Esophagus muscularis mucosa (tissue), 4 donors: Measurements from ENCODE around the gene EIF3L. TPM values are rescaled to one million over a fixed set of nuclear protein-coding genes. Genes with fewer than 3 reads are reported as not detected.

ENCODE experiments used
- DNase-seq: peaks from one replicate; pipeline ENCODE4 v3.0.0-alpha.2; 2017; ENCODE audit errors: extremely low spot score
- H3K27ac ChIP-seq, 4 donors: fragments of 200-600 bp; sonication (generic); replicated peaks in 1 of 4; 1 replicate in 3 of 4; 2 replicates in 1 of 4; pipeline ENCODE4 v1.5.1; 2016 to 2019; ENCODE audit warnings: mild to moderate bottlenecking in 1 of 4
- H3K27me3 ChIP-seq, 4 donors: fragments of 200-600 bp; sonication (generic); one replicate each; pipeline versions ENCODE4 v1.5.1 to v1.6.0; 2016 to 2019
- H3K36me3 ChIP-seq, 4 donors: fragments of 200-600 bp; sonication (generic); one replicate each; pipeline ENCODE4 v1.5.1; 2016 to 2019
- H3K4me1 ChIP-seq, 4 donors: fragments of 200-600 bp; sonication (generic); one replicate each; pipeline ENCODE4 v1.5.1; 2016 to 2019
- H3K4me3 ChIP-seq, 4 donors: fragments of 200-600 bp; sonication (generic); 1 replicate in 2 of 4; 2 replicates in 2 of 4; pipeline ENCODE4 v1.5.1; 2016 to 2019; ENCODE audit warnings: mild to moderate bottlenecking in 4 of 4, moderate library complexity in 1 of 4
- H3K9me3 ChIP-seq, 4 donors: fragments of 200-600 bp; sonication (generic); 1 replicate in 3 of 4; 2 replicates in 1 of 4; pipeline ENCODE4 v1.5.1; 2016 to 2019
- CTCF ChIP-seq, 3 experiments: fragments of 200-600 bp in 2 of 3; fragments of 450-650 bp in 1 of 3; sonication (generic) in 2 of 3; IDR thresholded peaks; one replicate each; pipeline ENCODE4 v1.5.1; 2017 to 2019; ENCODE audit warnings: antibody characterized with exemption in 3 of 3, mild to moderate bottlenecking in 2 of 3, moderate library complexity in 1 of 3
- EP300 ChIP-seq: sonication (generic); formaldehyde crosslinking; IDR thresholded peaks from one replicate; pipeline ENCODE4 v1.6.1; 2017; ENCODE audit warnings: antibody characterized with exemption
- POLR2A ChIP-seq: fragments of 450-650 bp; IDR thresholded peaks from one replicate; pipeline ENCODE4 v1.6.1; 2017; ENCODE audit warnings: antibody characterized with exemption, moderate library complexity, mild to moderate bottlenecking, low read depth
- POLR2AphosphoS5 ChIP-seq, 2 donors: sonication (generic); formaldehyde crosslinking; IDR thresholded peaks; one replicate each; pipeline ENCODE4 v1.6.1; 2017; ENCODE audit warnings: antibody characterized with exemption in 2 of 2
- WGBS: methylation state at CpG from one replicate; pipeline ENCODE4 v1.1.5; 2018; 5-methylcytosine and 5-hydroxymethylcytosine counted together
- intact Hi-C: fragments of 100-400 bp; cut with DNase I; formaldehyde crosslinking; loops from one replicate; pipeline ENCODE4 v1.15.1; 2023
- total RNA-seq, 4 donors: library from RNA; depleted of rRNA; stranded (reverse); fragments of >200 nt; gene quantifications; one replicate each; pipeline versions ENCODE4 v1.1.0 to v1.2.1, GENCODE V29; 2016

The EIF3L gene
- total RNA-seq, 4 donors from 2014 or later, result 348 to 494 (median 425) TPM

- 64% methylated on average over 3 of the region's 5 CpGs for WGBS
- H3K4me3 ChIP-seq, result no peak overlapping the region
- H3K27ac ChIP-seq, result peak overlapping the region; percentile 50 to 84 (median 74)
- H3K36me3 ChIP-seq, result peaks cover 51 to 90% (median 87%) of the 10 kb centered on the region in 4 donors
- no peak for DNase-seq
- no peaks in the 10 kb centered on the region for H3K27me3 ChIP-seq
- intact Hi-C loops, result no loop called here
- TF ChIP-seq POLR2A, result no peak
- no peak for TF ChIP-seq EP300
- TF ChIP-seq POLR2AphosphoS5 (IDR thresholded peaks at IDR 0.05), result no peak
- no peak for TF ChIP-seq CTCF (IDR thresholded peaks at IDR 0.05)
- H3K9me3 ChIP-seq, result no peaks in the 10 kb centered on the region
- H3K4me1 ChIP-seq, result peaks cover 24 to 76% (median 59%) of the 10 kb centered on the region in 4 donors
These were observed 80.2 kb downstream of the EIF3L start for GRCh38 chr22:37929390-37929789.

- Histone ChIP-seq H3K9me3 (no peaks in the 10 kb centered on the region), H3K27ac (peak overlapping the region; percentile 50 to 84 (median 74)), H3K4me1 (peaks cover 28 to 75% (median 60%) of the 10 kb centered on the region in 4 donors), H3K4me3 (no peak overlapping the region), H3K27me3 (no peaks in the 10 kb centered on the region), H3K36me3 (peaks cover 45 to 84% (median 80%) of the 10 kb centered on the region in 4 donors)
- intact Hi-C loops, result loop anchor here (5.0 kb wide), 1 partner anchor 43 kb away; no protein-coding TSS in a partner anchor
- TF ChIP-seq CTCF (IDR thresholded peaks at IDR 0.05), result peak; percentile 38 to 65 (median 49)
- TF ChIP-seq POLR2AphosphoS5 (IDR thresholded peaks at IDR 0.05), result peak in 1 of 2 donors; percentile 9
- TF ChIP-seq EP300, result no peak
- no peak for TF ChIP-seq POLR2A
- no peak for DNase-seq
- 77% methylated on average over 3 of the region's 11 CpGs for WGBS
These were observed 81.2 kb downstream of the EIF3L start for GRCh38 chr22:37930270-37930951.

- intact Hi-C loops, result loop anchor here (5.0 kb wide), 1 partner anchor 44 kb away; no protein-coding TSS in a partner anchor
- peaks cover 39 to 84% (median 78%) of the 10 kb centered on the region in 4 donors for H3K36me3 ChIP-seq
- H3K27ac ChIP-seq, result peak overlapping the region; percentile 50 to 84 (median 74)
- 56% methylated on average over 2 of the region's 2 CpGs for WGBS
- no peak for DNase-seq
- no peaks in the 10 kb centered on the region for H3K9me3 ChIP-seq
- H3K27me3 ChIP-seq, result no peaks in the 10 kb centered on the region
- H3K4me1 ChIP-seq, result peaks cover 28 to 69% (median 59%) of the 10 kb centered on the region in 4 donors
- no peak overlapping the region for H3K4me3 ChIP-seq
- TF ChIP-seq CTCF (IDR thresholded peaks at IDR 0.05), result peak in 1 of 3 experiments; percentile 4
- TF ChIP-seq POLR2AphosphoS5 (IDR thresholded peaks at IDR 0.05), result no peak
These were observed 81.8 kb downstream of the EIF3L start for GRCh38 chr22:37930952-37931440.

GRCh38 chr22:37931893-37932389 is 82.7 kb downstream of the EIF3L start:
- Histone ChIP-seq H3K27me3 (no peaks in the 10 kb centered on the region), H3K9me3 (no peaks in the 10 kb centered on the region), H3K4me1 (peaks cover 28 to 62% (median 56%) of the 10 kb centered on the region in 4 donors), H3K36me3 (peaks cover 33 to 84% (median 78%) of the 10 kb centered on the region in 4 donors), H3K4me3 (no peak overlapping the region), H3K27ac (peak overlapping the region; percentile 77 to 84 (median 80))
- DNase-seq, result no peak
- WGBS, result 70% methylated on average over 2 of the region's 6 CpGs
- TF ChIP-seq POLR2A (no peak), EP300 (no peak), POLR2AphosphoS5 (IDR thresholded peaks at IDR 0.05) (no peak), CTCF (IDR thresholded peaks at IDR 0.05) (no peak)
- intact Hi-C loops, result loop anchor here (5.0 kb wide), 1 partner anchor 45 kb away; no protein-coding TSS in a partner anchor
